ENCODE data around the gene OMA1. TPM values are rescaled to one million over a fixed set of nuclear protein-coding genes. Genes with fewer than 3 reads are reported as not detected.

OMA1 gene
- total RNA-seq, 1 donor from 2014 or later = 5.9 TPM

DNA sequence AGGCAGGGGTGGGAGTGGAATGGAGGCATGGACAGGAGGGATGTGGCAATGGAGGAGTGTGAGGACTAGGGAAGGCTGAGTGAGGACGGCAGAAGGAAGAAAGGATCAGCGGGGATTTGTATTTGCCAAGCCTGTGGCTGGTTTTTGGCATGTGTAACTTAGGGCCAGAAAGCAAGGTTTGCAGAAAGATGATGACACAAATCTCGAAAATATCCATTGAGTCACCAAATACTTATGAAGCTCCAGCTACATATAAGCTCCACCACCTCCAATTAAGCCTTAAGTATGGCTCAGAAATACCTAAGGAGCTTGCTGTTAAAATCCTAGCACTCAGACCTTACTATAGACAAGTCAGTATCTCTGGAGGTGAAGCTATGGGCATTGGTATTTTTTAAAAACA, 90.1 kb downstream of the OMA1 start:
- TF ChIP-seq, protein P1, sequence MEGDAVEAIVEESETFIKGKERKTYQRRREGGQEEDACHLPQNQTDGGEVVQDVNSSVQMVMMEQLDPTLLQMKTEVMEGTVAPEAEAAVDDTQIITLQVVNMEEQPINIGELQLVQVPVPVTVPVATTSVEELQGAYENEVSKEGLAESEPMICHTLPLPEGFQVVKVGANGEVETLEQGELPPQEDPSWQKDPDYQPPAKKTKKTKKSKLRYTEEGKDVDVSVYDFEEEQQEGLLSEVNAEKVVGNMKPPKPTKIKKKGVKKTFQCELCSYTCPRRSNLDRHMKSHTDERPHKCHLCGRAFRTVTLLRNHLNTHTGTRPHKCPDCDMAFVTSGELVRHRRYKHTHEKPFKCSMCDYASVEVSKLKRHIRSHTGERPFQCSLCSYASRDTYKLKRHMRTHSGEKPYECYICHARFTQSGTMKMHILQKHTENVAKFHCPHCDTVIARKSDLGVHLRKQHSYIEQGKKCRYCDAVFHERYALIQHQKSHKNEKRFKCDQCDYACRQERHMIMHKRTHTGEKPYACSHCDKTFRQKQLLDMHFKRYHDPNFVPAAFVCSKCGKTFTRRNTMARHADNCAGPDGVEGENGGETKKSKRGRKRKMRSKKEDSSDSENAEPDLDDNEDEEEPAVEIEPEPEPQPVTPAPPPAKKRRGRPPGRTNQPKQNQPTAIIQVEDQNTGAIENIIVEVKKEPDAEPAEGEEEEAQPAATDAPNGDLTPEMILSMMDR (IDR thresholded peaks at IDR 0.05; ENCODE audit: partially characterized antibody, unreplicated experiment) = no peak
- DNase-seq = no peak
- Mint-ChIP-seq H3K36me3 (ENCODE audit: unreplicated experiment) (peaks cover 9% of the 10 kb centered on the region), H3K4me3 (ENCODE audit: unreplicated experiment) (no peak overlapping the region), H3K27ac (ENCODE audit: unreplicated experiment) (no peak overlapping the region), H3K27me3 (ENCODE audit: unreplicated experiment) (peaks cover 3% of the 10 kb centered on the region), H3K4me1 (ENCODE audit: low read depth, unreplicated experiment) (peaks cover 2% of the 10 kb centered on the region), H3K9me3 (ENCODE audit: unreplicated experiment) (no peaks in the 10 kb centered on the region)

DNA sequence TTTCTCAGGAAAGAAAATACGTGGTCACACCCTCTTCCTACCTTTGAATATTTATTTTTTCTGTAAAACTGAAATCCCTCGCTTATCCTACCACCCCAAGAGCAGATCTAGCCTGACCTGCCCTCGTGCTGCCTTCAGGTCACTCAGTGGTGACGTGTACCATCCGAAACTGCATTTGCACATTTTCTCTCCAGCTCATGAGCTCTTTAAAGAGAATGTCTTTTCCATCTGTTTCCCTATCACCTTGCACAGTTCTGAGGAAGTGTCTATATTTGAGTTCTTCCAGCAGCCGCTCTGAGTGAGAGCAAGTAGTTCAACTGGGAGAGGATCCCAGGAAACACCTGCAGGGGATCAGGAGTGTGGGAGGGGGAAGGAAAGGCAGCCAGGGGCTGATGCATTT, 91.7 kb downstream of the OMA1 start:
- no peak overlapping the region for H3K27ac Mint-ChIP-seq (ENCODE audit: unreplicated experiment)
- H3K4me1 Mint-ChIP-seq (ENCODE audit: low read depth, unreplicated experiment) = peaks cover 2% of the 10 kb centered on the region
- peaks cover 3% of the 10 kb centered on the region for H3K27me3 Mint-ChIP-seq (ENCODE audit: unreplicated experiment)
- H3K4me3 Mint-ChIP-seq (ENCODE audit: unreplicated experiment) = no peak overlapping the region
- TF ChIP-seq, protein P1 (IDR thresholded peaks at IDR 0.05; ENCODE audit: partially characterized antibody, unreplicated experiment) = no peak
- DNase-seq = no peak
- no peaks in the 10 kb centered on the region for H3K9me3 Mint-ChIP-seq (ENCODE audit: unreplicated experiment)
- peaks cover 9% of the 10 kb centered on the region for H3K36me3 Mint-ChIP-seq (ENCODE audit: unreplicated experiment)

DNA sequence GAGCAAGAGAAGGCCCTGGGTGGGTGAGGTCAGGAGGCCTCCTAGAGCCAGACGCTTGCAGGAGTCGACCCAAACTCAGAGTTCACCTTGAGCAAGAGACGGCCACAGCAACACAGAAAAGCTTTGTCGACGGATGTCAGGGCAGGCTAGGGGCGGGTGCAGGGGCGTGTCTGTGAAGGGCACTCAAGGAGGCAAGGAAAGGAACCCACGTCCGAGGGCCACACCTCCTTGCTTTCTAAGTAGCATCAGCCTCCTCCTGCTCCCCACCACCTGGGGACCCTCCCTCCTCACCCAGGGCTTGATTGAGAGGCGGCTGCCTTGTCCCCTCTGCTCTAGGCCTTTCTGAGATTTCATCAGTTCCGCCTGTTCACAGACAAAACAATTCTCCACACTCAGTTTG, 92.1 kb downstream of the OMA1 start:
- Mint-ChIP-seq H3K27ac (ENCODE audit: unreplicated experiment) (no peak overlapping the region), H3K4me3 (ENCODE audit: unreplicated experiment) (no peak overlapping the region), H3K9me3 (ENCODE audit: unreplicated experiment) (no peaks in the 10 kb centered on the region), H3K27me3 (ENCODE audit: unreplicated experiment) (peaks cover 3% of the 10 kb centered on the region), H3K36me3 (ENCODE audit: unreplicated experiment) (peaks cover 8% of the 10 kb centered on the region), H3K4me1 (ENCODE audit: low read depth, unreplicated experiment) (peaks cover 2% of the 10 kb centered on the region)
- TF ChIP-seq, protein P1 (IDR thresholded peaks at IDR 0.05; ENCODE audit: partially characterized antibody, unreplicated experiment) = no peak
- DNase-seq = no peak

DNA sequence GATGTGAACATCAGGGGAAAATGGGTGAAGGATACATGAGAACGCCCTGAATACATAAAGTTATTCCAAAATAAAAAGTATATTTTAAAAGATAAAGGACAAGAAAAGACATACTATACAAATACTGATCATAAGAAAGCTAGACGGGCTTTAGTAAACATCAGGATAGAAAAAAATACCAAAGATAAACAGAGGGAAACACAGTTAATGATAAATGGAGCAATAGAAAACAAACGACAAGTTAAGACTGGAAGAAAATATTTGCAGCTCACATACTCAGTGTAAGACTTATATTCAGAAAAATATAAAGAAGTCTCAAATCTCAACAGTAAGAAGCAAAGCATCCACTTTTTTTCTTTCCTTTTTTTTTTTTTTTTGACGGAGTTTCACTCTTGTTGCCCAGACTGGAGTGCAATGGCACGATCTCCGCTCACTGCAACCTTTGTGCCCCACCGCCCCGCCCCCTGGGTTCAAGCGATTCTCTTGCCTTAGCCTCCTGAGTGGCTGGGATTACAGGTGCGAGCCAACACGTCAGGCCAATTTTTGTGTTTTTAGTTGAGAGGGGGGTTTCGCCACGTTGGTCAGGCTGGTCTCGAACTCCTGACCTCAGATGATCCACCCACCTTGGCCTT, 94.8 kb downstream of the OMA1 start:
- no peaks in the 10 kb centered on the region for H3K4me1 Mint-ChIP-seq (ENCODE audit: low read depth, unreplicated experiment)
- H3K27me3 Mint-ChIP-seq (ENCODE audit: unreplicated experiment) = peaks cover 1% of the 10 kb centered on the region
- no peaks in the 10 kb centered on the region for H3K36me3 Mint-ChIP-seq (ENCODE audit: unreplicated experiment)
- H3K9me3 Mint-ChIP-seq (ENCODE audit: unreplicated experiment) = no peaks in the 10 kb centered on the region
- no peak overlapping the region for H3K4me3 Mint-ChIP-seq (ENCODE audit: unreplicated experiment)
- no peak for DNase-seq
- H3K27ac Mint-ChIP-seq (ENCODE audit: unreplicated experiment) = no peak overlapping the region
- TF ChIP-seq, protein P1 (IDR thresholded peaks at IDR 0.05; ENCODE audit: partially characterized antibody, unreplicated experiment) = no peak

DNA sequence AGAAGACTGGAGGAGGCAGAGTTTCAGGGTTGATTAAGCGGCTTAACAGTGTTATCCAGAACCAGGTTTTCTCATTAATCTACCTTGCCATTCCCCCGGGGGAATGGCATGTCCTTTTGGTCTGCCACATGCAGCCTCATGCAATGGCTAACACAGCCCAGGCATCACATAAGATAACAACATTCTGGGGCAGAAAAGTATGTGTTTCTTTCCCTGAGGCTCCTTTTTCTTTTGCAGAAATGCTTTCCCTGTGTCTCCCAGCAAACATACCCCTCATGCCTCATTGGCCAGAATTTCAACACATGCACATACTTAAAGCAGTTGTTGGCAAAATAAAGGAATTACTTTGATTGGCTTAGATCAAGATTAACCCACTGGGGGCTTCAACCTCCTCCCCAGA, 98.6 kb downstream of the OMA1 start:
- H3K27me3 Mint-ChIP-seq (ENCODE audit: unreplicated experiment) = no peaks in the 10 kb centered on the region
- H3K4me1 Mint-ChIP-seq (ENCODE audit: low read depth, unreplicated experiment) = no peaks in the 10 kb centered on the region
- TF ChIP-seq, protein P1 (IDR thresholded peaks at IDR 0.05; ENCODE audit: partially characterized antibody, unreplicated experiment) = no peak
- no peaks in the 10 kb centered on the region for H3K36me3 Mint-ChIP-seq (ENCODE audit: unreplicated experiment)
- H3K9me3 Mint-ChIP-seq (ENCODE audit: unreplicated experiment) = no peaks in the 10 kb centered on the region
- no peak for DNase-seq
- H3K27ac Mint-ChIP-seq (ENCODE audit: unreplicated experiment) = no peak overlapping the region
- H3K4me3 Mint-ChIP-seq (ENCODE audit: unreplicated experiment) = no peak overlapping the region
